Putamen (tissue), 1 donor: ENCODE measurements around the gene JDP2.

Source experiments
- DNase-seq: peaks from one replicate; pipeline ENCODE4 v3.0.0-alpha.2; 2016; ENCODE audit warnings: low spot score

The JDP2 gene

GRCh38 chr14:75437201-75438143 lies 9.7 kb downstream of the JDP2 start:
- no peak for DNase-seq

GRCh38 chr14:75438486-75439080 lies 10.8 kb downstream of the JDP2 start:
- DNase-seq, result no peak

GRCh38 chr14:75439989-75440388 lies 12.2 kb downstream of the JDP2 start:
- DNase-seq, result no peak

GRCh38 chr14:75440733-75441477 lies 13.1 kb downstream of the JDP2 start:
- no peak for DNase-seq

GRCh38 chr14:75441728-75442127 lies 13.9 kb downstream of the JDP2 start:
- DNase-seq, result no peak

GRCh38 chr14:75442166-75442565 lies 14.3 kb downstream of the JDP2 start:
- DNase-seq, result no peak

- DNase-seq, result no peak
These were observed 14.8 kb downstream of the JDP2 start for GRCh38 chr14:75442642-75443041.

GRCh38 chr14:75443203-75443969 lies 15.6 kb downstream of the JDP2 start:
- no peak for DNase-seq

GRCh38 chr14:75445236-75445635 lies 17.4 kb downstream of the JDP2 start:
- no peak for DNase-seq

GRCh38 chr14:75445963-75446362 lies 18.1 kb downstream of the JDP2 start:
- no peak for DNase-seq

GRCh38 chr14:75446447-75446846 lies 18.6 kb downstream of the JDP2 start:
- no peak for DNase-seq

GRCh38 chr14:75448209-75448608 lies 20.4 kb downstream of the JDP2 start:
- DNase-seq, result no peak

- no peak for DNase-seq
These were observed 21.2 kb downstream of the JDP2 start for GRCh38 chr14:75449036-75449435.

GRCh38 chr14:75449696-75450095 lies 21.9 kb downstream of the JDP2 start:
- no peak for DNase-seq

- DNase-seq, result no peak
These were observed 22.8 kb downstream of the JDP2 start for GRCh38 chr14:75450381-75451276.

- DNase-seq, result no peak
These were observed 24.5 kb downstream of the JDP2 start for GRCh38 chr14:75452324-75452723.

- DNase-seq, result no peak
These were observed 25.3 kb downstream of the JDP2 start for GRCh38 chr14:75452900-75453816.

- DNase-seq, result no peak
These were observed 26.1 kb downstream of the JDP2 start for GRCh38 chr14:75453817-75454434.

GRCh38 chr14:75454963-75455546 lies 27.2 kb downstream of the JDP2 start:
- DNase-seq, result no peak
